Thoracic aorta (tissue), 2 donors: ENCODE measurements around the gene PCDHGC4. TPM values are rescaled to one million over a fixed set of nuclear protein-coding genes. Genes with fewer than 3 reads are reported as not detected.

Experiments
- ATAC-seq: fragments of 150-250 bp; one replicate; pipeline ENCODE4 v1.8.0; 2017; ENCODE audit warnings: low read depth; ENCODE audit not compliant: insufficient number of reproducible peaks, low FRiP score
- DNase-seq: peaks from one replicate; pipeline ENCODE4 v3.0.0-alpha.2; 2020; ENCODE audit warnings: low spot score
- H3K27ac ChIP-seq, 2 donors: fragments of 200-600 bp; sonication (generic); 1 replicate in 1 of 2; 2 replicates in 1 of 2; pipeline ENCODE4 v1.5.1; 2016; ENCODE audit warnings: mild to moderate bottlenecking in 2 of 2, moderate library complexity in 2 of 2
- H3K27me3 ChIP-seq: fragments of 200-600 bp; sonication (generic); replicated peaks from 2 replicates; pipeline ENCODE4 v1.6.0; 2016; ENCODE audit warnings: mild to moderate bottlenecking; ENCODE audit not compliant: insufficient read depth
- H3K36me3 ChIP-seq: fragments of 200-600 bp; sonication (generic); one replicate; pipeline ENCODE4 v1.5.1; 2016
- H3K4me1 ChIP-seq, 2 donors: fragments of 200-600 bp; sonication (generic); 1 replicate in 1 of 2; 2 replicates in 1 of 2; pipeline versions ENCODE4 v1.5.1 to v1.6.0; 2016; ENCODE audit warnings: low read depth in 2 of 2, mild to moderate bottlenecking in 1 of 2; ENCODE audit not compliant: control insufficient read depth in 1 of 2
- H3K4me3 ChIP-seq: fragments of 200-600 bp; sonication (generic); 2 replicates; pipeline ENCODE4 v1.5.1; 2016; ENCODE audit warnings: mild to moderate bottlenecking
- H3K9me3 ChIP-seq: fragments of 200-600 bp; sonication (generic); 2 replicates; pipeline ENCODE4 v1.5.1; 2016
- total RNA-seq, 2 donors: library from RNA; depleted of rRNA; stranded (reverse); fragments of >200 nt; gene quantifications; one replicate each; pipeline versions ENCODE4 v1.1.0 to v1.2.3, GENCODE V29; 2016
- TF ChIP-seq, protein P1 (sequence below): fragments of 200-600 bp; sonication (generic); IDR thresholded peaks from one replicate; pipeline ENCODE4 v1.5.1; 2019; ENCODE audit warnings: antibody characterized with exemption

Gene PCDHGC4
- total RNA-seq, 2 donors from 2014 or later, result 6.4 to 7.9 TPM

DNA sequence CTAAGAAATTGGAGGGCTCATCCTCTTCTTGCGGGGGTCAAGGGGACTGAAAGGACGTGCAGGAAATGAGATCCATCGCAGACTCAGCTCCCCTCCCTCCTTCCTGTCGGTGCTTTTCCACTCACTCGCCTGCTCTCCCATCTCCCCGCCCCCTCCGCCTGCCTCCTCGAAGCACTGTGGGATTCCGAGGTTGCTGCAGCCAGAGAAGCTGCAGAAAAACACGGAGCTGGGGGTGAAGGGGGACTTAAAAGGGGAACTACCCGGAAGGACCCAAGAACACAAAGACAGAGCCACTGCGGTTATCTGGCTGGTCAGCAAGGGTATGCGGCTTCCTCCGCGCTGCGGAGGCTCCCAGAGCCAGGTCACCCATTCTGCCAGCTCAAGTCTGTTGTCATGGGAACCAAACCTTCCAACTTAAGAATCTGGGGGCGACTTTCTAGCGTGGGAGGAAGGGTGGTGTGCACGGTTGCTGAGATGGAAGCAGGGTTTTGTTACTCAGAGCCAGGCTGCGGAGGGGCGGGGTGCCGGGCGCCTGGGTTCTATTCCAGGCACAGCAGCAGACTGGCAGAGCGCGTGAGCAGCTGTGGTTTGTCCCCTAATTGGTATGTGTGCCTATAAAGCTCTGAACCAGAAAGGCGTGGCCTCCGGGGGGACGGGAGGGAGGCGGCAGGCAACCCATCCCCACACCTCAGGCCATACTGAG, 28.9 kb downstream of the PCDHGC4 start:
- TF ChIP-seq, protein P1, sequence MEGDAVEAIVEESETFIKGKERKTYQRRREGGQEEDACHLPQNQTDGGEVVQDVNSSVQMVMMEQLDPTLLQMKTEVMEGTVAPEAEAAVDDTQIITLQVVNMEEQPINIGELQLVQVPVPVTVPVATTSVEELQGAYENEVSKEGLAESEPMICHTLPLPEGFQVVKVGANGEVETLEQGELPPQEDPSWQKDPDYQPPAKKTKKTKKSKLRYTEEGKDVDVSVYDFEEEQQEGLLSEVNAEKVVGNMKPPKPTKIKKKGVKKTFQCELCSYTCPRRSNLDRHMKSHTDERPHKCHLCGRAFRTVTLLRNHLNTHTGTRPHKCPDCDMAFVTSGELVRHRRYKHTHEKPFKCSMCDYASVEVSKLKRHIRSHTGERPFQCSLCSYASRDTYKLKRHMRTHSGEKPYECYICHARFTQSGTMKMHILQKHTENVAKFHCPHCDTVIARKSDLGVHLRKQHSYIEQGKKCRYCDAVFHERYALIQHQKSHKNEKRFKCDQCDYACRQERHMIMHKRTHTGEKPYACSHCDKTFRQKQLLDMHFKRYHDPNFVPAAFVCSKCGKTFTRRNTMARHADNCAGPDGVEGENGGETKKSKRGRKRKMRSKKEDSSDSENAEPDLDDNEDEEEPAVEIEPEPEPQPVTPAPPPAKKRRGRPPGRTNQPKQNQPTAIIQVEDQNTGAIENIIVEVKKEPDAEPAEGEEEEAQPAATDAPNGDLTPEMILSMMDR, result no peak
- ATAC-seq (peak; percentile 31), DNase-seq (peak; percentile 78)
- Histone ChIP-seq H3K27me3 (no peaks in the 10 kb centered on the region), H3K27ac (peak overlapping the region; percentile 94 to 98), H3K4me3 (peak overlapping the region; percentile 81), H3K36me3 (peaks cover 4% of the 10 kb centered on the region), H3K9me3 (no peaks in the 10 kb centered on the region), H3K4me1 (peaks cover 43 to 65% of the 10 kb centered on the region in 2 donors)

DNA sequence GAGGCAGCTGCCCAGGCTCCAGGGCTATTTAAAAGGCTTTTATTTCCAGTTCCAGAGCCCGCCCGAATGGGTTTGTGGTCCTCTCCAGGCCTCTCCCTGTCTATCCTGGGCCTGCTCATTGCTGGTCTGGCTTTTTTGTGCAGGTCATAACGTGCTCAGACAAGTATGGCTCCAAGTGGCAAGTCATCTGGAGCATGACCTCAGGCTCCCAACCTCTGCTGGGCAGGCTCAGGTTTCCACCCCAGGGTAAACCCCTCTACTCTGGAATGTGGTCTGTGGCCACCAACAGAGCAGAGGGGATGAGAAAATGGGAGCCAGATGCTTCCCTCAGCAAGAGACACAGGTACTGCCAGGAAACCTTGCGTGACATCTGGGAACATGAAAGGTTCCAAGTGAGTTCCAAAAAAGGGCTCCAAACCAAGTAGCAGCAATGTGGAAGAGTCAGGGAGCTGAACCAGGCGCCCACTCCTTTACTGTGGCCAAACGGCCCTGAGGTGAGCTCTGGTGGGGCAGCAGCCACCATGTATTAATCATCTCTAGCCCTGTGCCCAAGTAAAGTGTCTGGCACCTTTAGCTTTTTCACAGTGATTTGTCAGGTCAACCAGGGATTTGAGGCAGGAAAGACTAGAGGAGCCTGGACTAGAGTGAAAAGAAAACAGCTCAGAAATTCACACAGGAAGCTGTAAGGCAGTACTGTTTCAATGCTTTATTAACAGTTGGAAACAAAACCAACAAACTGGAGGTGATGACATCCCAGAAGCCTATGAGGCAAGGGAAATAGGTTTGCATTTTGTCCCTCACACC, 29.7 kb downstream of the PCDHGC4 start:
- Histone ChIP-seq H3K4me3 (peak overlapping the region; percentile 81), H3K9me3 (no peaks in the 10 kb centered on the region), H3K36me3 (peaks cover 4% of the 10 kb centered on the region), H3K27ac (peak overlapping the region; percentile 94 to 98), H3K27me3 (no peaks in the 10 kb centered on the region), H3K4me1 (peaks cover 41 to 60% of the 10 kb centered on the region in 2 donors)
- DNase-seq (no peak), ATAC-seq (no peak)
- TF ChIP-seq, protein P1, result no peak

DNA sequence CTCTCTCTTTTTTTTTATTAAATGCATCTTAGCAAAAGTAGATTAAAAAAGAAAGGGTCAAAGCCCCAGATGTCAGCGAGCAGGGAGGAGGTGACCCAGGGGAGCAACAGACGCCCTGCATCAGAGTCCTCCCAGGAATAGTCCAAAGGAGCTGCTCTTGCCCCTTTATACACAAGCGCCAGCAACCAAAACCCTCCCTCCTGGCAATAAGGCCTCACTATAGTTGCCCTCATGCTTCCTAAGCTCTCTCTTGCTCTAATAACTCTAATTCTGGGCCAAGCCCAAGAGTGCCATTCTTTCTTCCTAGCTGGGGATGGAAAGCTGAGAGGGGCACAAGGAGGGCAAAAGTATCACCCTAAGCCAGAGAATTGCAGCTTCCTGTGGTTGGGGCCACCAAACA, 30.3 kb downstream of the PCDHGC4 start:
- ATAC-seq (no peak), DNase-seq (no peak)
- H3K4me1 ChIP-seq, result peaks cover 36 to 54% of the 10 kb centered on the region in 2 donors
- TF ChIP-seq, protein P1, result no peak
- H3K27me3 ChIP-seq, result no peaks in the 10 kb centered on the region
- peak overlapping the region; percentile 94 to 98 for H3K27ac ChIP-seq
- no peaks in the 10 kb centered on the region for H3K9me3 ChIP-seq
- peaks cover 4% of the 10 kb centered on the region for H3K36me3 ChIP-seq
- no peak overlapping the region for H3K4me3 ChIP-seq

DNA sequence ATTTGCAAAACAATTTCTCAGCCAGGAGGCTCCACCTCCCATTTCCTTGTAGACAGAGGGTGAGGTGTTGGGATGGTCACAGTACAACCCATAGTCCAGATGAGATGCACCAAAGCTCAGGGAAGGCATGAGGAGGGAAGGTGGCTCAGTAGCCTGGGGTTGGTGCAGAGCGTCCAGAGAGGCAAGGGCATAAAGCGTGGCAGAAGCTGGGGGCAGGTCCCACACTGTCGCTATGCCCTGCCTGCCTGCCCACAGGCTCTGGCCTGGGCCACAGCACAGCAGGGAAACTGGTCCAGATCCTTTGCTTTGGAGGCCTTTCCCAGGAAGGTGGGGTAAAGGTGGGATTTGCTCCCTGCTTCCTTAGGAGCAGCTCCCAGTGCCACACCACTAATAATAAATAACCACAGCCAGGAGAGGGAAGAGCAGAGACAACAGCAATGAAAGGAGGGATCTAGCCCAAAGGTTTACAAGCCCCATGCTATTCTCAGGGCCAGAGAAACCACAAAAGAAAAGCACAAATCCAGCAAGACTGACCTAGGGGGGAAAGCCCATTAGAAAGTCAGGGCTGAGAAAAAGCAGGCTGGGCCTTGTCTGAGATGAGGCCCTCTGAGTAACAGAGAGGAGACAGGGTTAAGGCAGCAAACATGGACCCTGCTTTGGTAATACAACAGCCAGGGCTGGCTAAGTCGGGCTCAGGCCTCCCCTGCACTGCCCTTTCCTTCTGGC, 31.3 kb downstream of the PCDHGC4 start:
- DNase-seq, result no peak
- H3K4me3 ChIP-seq, result no peak overlapping the region
- no peaks in the 10 kb centered on the region for H3K27me3 ChIP-seq
- H3K27ac ChIP-seq, result peak overlapping the region; percentile 94 to 98
- ATAC-seq, result no peak
- peaks cover 4% of the 10 kb centered on the region for H3K36me3 ChIP-seq
- TF ChIP-seq, protein P1, result no peak
- H3K9me3 ChIP-seq, result no peaks in the 10 kb centered on the region
- peaks cover 36 to 60% of the 10 kb centered on the region in 2 donors for H3K4me1 ChIP-seq

DNA sequence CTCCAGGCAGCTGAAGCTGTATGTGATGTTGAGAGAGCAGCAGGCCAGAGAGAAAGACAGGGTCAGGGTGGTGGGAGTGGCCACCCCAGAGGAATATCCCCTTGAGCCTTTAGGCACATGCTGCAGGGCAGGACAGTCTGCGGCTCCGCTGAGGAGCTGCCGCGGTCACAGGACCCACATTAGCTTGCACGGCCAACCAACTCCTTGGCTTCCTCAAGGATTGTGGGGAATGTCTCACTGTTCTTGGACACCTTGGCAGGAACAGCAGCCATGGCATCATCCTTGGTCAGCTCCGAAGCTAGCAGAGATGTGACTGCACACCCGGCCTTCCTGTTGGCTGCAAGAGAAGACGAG, 31.8 kb downstream of the PCDHGC4 start:
- no peaks in the 10 kb centered on the region for H3K9me3 ChIP-seq
- ATAC-seq (no peak), DNase-seq (no peak)
- H3K27ac ChIP-seq, result peak overlapping the region; percentile 94 to 98
- H3K27me3 ChIP-seq, result no peaks in the 10 kb centered on the region
- H3K4me3 ChIP-seq, result no peak overlapping the region
- TF ChIP-seq, protein P1, result no peak
- no peaks in the 10 kb centered on the region for H3K36me3 ChIP-seq
- peaks cover 40 to 66% of the 10 kb centered on the region in 2 donors for H3K4me1 ChIP-seq
